ENCODE data around the gene CDH2.

The CDH2 gene

GRCh38 chr18:27950648-27951228 is 226.2 kb downstream of the CDH2 start:
- Histone ChIP-seq H3K27ac (ENCODE audit: low read depth, low read length) (no peak overlapping the region), H2BK120ac (ENCODE audit: insufficient read depth, low read length, poor library complexity) (no peak overlapping the region), H3K4me2 (ENCODE audit: low read length) (no peak overlapping the region), H3K23ac (ENCODE audit: low read length) (no peak overlapping the region), H3K27me3 (ENCODE audit: insufficient read depth, low read length) (no peaks in the 10 kb centered on the region), H2AK5ac (ENCODE audit: low read length) (no peak overlapping the region), H4K12ac (ENCODE audit: low read depth, low read length) (no peak overlapping the region), H2BK12ac (ENCODE audit: low read length) (no peak overlapping the region), H3K4me1 (ENCODE audit: control insufficient read depth in 1 of 2, insufficient read depth in 2 of 2, low read length in 2 of 2) (no peaks in the 10 kb centered on the region), H2BK5ac (ENCODE audit: low read depth, low read length, poor library complexity) (no peak overlapping the region), H4K8ac (ENCODE audit: low read depth, low read length) (no peak overlapping the region), H3K14ac (ENCODE audit: low read length) (no peak overlapping the region), H3K18ac (ENCODE audit: low read length) (no peak overlapping the region), H3K9ac (ENCODE audit: low read length) (no peak overlapping the region), H3K4me3 (ENCODE audit: low read depth, low read length) (no peak overlapping the region), H3K4ac (ENCODE audit: low read depth, low read length) (no peak overlapping the region), H3K79me1 (ENCODE audit: low read length) (no peaks in the 10 kb centered on the region), H3K79me2 (ENCODE audit: control insufficient read depth, insufficient read depth, low read length, poor library complexity) (no peaks in the 10 kb centered on the region), H3K9me3 (ENCODE audit: insufficient read depth, low read depth, low read length) (no peaks in the 10 kb centered on the region), H4K91ac (ENCODE audit: low read depth, low read length) (no peak overlapping the region), H2AFZ (ENCODE audit: insufficient read depth, low read length, poor library complexity) (no peak overlapping the region), H3K36me3 (ENCODE audit: control insufficient read depth in 1 of 2, insufficient read depth in 2 of 2, low read length in 2 of 2) (no peaks in the 10 kb centered on the region)
- no CpG with 5 or more reads among the region's 5 CpGs for WGBS (ENCODE audit: extremely low coverage, insufficient coverage, insufficient read length)
- no peak for DNase-seq

GRCh38 chr18:27948986-27949385 is 227.9 kb downstream of the CDH2 start:
- Histone ChIP-seq H3K79me1 (ENCODE audit: low read length) (no peaks in the 10 kb centered on the region), H3K23ac (ENCODE audit: low read length) (no peak overlapping the region), H3K14ac (ENCODE audit: low read length) (no peak overlapping the region), H4K12ac (ENCODE audit: low read depth, low read length) (no peak overlapping the region), H2BK12ac (ENCODE audit: low read length) (no peak overlapping the region), H3K4me2 (ENCODE audit: low read length) (no peak overlapping the region), H4K91ac (ENCODE audit: low read depth, low read length) (no peak overlapping the region), H4K8ac (ENCODE audit: low read depth, low read length) (no peak overlapping the region), H3K4ac (ENCODE audit: low read depth, low read length) (no peak overlapping the region), H3K18ac (ENCODE audit: low read length) (no peak overlapping the region), H2AFZ (ENCODE audit: insufficient read depth, low read length, poor library complexity) (no peak overlapping the region), H3K9ac (ENCODE audit: low read length) (no peak overlapping the region), H3K4me3 (ENCODE audit: low read depth, low read length) (no peak overlapping the region), H3K79me2 (ENCODE audit: control insufficient read depth, insufficient read depth, low read length, poor library complexity) (no peaks in the 10 kb centered on the region), H2BK120ac (ENCODE audit: insufficient read depth, low read length, poor library complexity) (no peak overlapping the region), H3K9me3 (ENCODE audit: insufficient read depth, low read depth, low read length) (no peaks in the 10 kb centered on the region), H2AK5ac (ENCODE audit: low read length) (no peak overlapping the region), H2BK5ac (ENCODE audit: low read depth, low read length, poor library complexity) (no peak overlapping the region), H3K4me1 (ENCODE audit: control insufficient read depth in 1 of 2, insufficient read depth in 2 of 2, low read length in 2 of 2) (no peaks in the 10 kb centered on the region), H3K27me3 (ENCODE audit: insufficient read depth, low read length) (no peaks in the 10 kb centered on the region), H3K27ac (ENCODE audit: low read depth, low read length) (no peak overlapping the region), H3K36me3 (ENCODE audit: control insufficient read depth in 1 of 2, insufficient read depth in 2 of 2, low read length in 2 of 2) (no peaks in the 10 kb centered on the region)
- WGBS (ENCODE audit: extremely low coverage, insufficient coverage, insufficient read length), result no CpG with 5 or more reads among the region's 2 CpGs
- DNase-seq, result no peak

GRCh38 chr18:27942706-27943105 is 234.2 kb downstream of the CDH2 start:
- Histone ChIP-seq H3K27me3 (ENCODE audit: insufficient read depth, low read length) (no peaks in the 10 kb centered on the region), H3K9me3 (ENCODE audit: insufficient read depth, low read depth, low read length) (no peaks in the 10 kb centered on the region), H2BK120ac (ENCODE audit: insufficient read depth, low read length, poor library complexity) (no peak overlapping the region), H3K79me1 (ENCODE audit: low read length) (no peaks in the 10 kb centered on the region), H3K4me2 (ENCODE audit: low read length) (no peak overlapping the region), H3K4ac (ENCODE audit: low read depth, low read length) (no peak overlapping the region), H2AFZ (ENCODE audit: insufficient read depth, low read length, poor library complexity) (no peak overlapping the region), H3K27ac (ENCODE audit: low read depth, low read length) (peak overlapping the region; percentile 41), H3K36me3 (ENCODE audit: control insufficient read depth in 1 of 2, insufficient read depth in 2 of 2, low read length in 2 of 2) (no peaks in the 10 kb centered on the region), H2BK5ac (ENCODE audit: low read depth, low read length, poor library complexity) (no peak overlapping the region), H3K23ac (ENCODE audit: low read length) (no peak overlapping the region), H4K91ac (ENCODE audit: low read depth, low read length) (no peak overlapping the region), H3K9ac (ENCODE audit: low read length) (no peak overlapping the region), H2AK5ac (ENCODE audit: low read length) (no peak overlapping the region), H4K8ac (ENCODE audit: low read depth, low read length) (no peak overlapping the region), H3K79me2 (ENCODE audit: control insufficient read depth, insufficient read depth, low read length, poor library complexity) (no peaks in the 10 kb centered on the region), H2BK12ac (ENCODE audit: low read length) (no peak overlapping the region), H3K14ac (ENCODE audit: low read length) (no peak overlapping the region), H3K4me1 (ENCODE audit: control insufficient read depth in 1 of 2, insufficient read depth in 2 of 2, low read length in 2 of 2) (peaks cover 0 to 2% of the 10 kb centered on the region in 2 experiments), H4K12ac (ENCODE audit: low read depth, low read length) (no peak overlapping the region), H3K4me3 (ENCODE audit: low read depth, low read length) (no peak overlapping the region), H3K18ac (ENCODE audit: low read length) (no peak overlapping the region)
- no CpG with 5 or more reads among the region's 6 CpGs for WGBS (ENCODE audit: extremely low coverage, insufficient coverage, insufficient read length)
- DNase-seq, result peak; percentile 8 to 53

- no peak overlapping the region for H2BK5ac ChIP-seq (ENCODE audit: low read depth, low read length, poor library complexity)
- no peak overlapping the region for H3K23ac ChIP-seq (ENCODE audit: low read length)
- no peak overlapping the region for H3K14ac ChIP-seq (ENCODE audit: low read length)
- no peak overlapping the region for H4K12ac ChIP-seq (ENCODE audit: low read depth, low read length)
- H3K4ac ChIP-seq (ENCODE audit: low read depth, low read length), result no peak overlapping the region
- H3K27me3 ChIP-seq (ENCODE audit: insufficient read depth, low read length), result no peaks in the 10 kb centered on the region
- H3K79me2 ChIP-seq (ENCODE audit: control insufficient read depth, insufficient read depth, low read length, poor library complexity), result no peaks in the 10 kb centered on the region
- no peak overlapping the region for H3K4me3 ChIP-seq (ENCODE audit: low read depth, low read length)
- no peaks in the 10 kb centered on the region for H3K4me1 ChIP-seq (ENCODE audit: control insufficient read depth in 1 of 2, insufficient read depth in 2 of 2, low read length in 2 of 2)
- no peaks in the 10 kb centered on the region for H3K79me1 ChIP-seq (ENCODE audit: low read length)
- no peak overlapping the region for H3K18ac ChIP-seq (ENCODE audit: low read length)
- H3K9me3 ChIP-seq (ENCODE audit: insufficient read depth, low read depth, low read length), result no peaks in the 10 kb centered on the region
- no peak overlapping the region for H2AFZ ChIP-seq (ENCODE audit: insufficient read depth, low read length, poor library complexity)
- no peak overlapping the region for H2AK5ac ChIP-seq (ENCODE audit: low read length)
- H2BK120ac ChIP-seq (ENCODE audit: insufficient read depth, low read length, poor library complexity), result no peak overlapping the region
- H4K8ac ChIP-seq (ENCODE audit: low read depth, low read length), result no peak overlapping the region
- no peak overlapping the region for H3K4me2 ChIP-seq (ENCODE audit: low read length)
- DNase-seq, result no peak
- H4K91ac ChIP-seq (ENCODE audit: low read depth, low read length), result no peak overlapping the region
- H2BK12ac ChIP-seq (ENCODE audit: low read length), result no peak overlapping the region
- H3K9ac ChIP-seq (ENCODE audit: low read length), result no peak overlapping the region
- WGBS (ENCODE audit: extremely low coverage, insufficient coverage, insufficient read length), result no CpG with 5 or more reads among the region's 3 CpGs
- H3K27ac ChIP-seq (ENCODE audit: low read depth, low read length), result no peak overlapping the region
- H3K36me3 ChIP-seq (ENCODE audit: control insufficient read depth in 1 of 2, insufficient read depth in 2 of 2, low read length in 2 of 2), result no peaks in the 10 kb centered on the region
These were observed 245.4 kb downstream of the CDH2 start for GRCh38 chr18:27931535-27931934.

All from trophoblast cell (in vitro differentiated cells and primary cell).